ENCODE results near the gene DGKQ. TPM values are rescaled to one million over a fixed set of nuclear protein-coding genes. Genes with fewer than 3 reads are reported as not detected.
A peak's percentile ranks its signal among the peaks of the same experiment; 100 is the strongest.

The DGKQ gene
- total and polyA plus RNA-seq, 2 of the 13 experiments (the other 11 are each of a cell fraction or from before 2014, with no cell fraction given), result 4.5 to 7.2 TPM

- ChIA-PET CTCF (ENCODE audit: low intra/inter-chr PET ratio, low total read pairs) (no interaction called here), POLR2A (interaction anchor here (1.1 to 2.5 kb wide), 12 partner anchors 8 to 212 kb away, joined by 3 to 15 read pairs (median 4); partner anchors contain the start of genes GAK and TMEM175)
- no peaks in the 10 kb centered on the region for H3K9me3 ChIP-seq (ENCODE audit: low read length)
- WGBS (ENCODE audit: low lambda C conversion rate), result 0% methylated on average over 4 of the region's 25 CpGs
- no peaks in the 10 kb centered on the region for H4K20me1 ChIP-seq (ENCODE audit: insufficient read depth, low read length)
- peaks cover 56% of the 10 kb centered on the region for H3K4me1 ChIP-seq (ENCODE audit: insufficient read depth, low read length)
- peak; percentile 99 for FAIRE-seq
- H3K4me3 ChIP-seq (replicated peaks in 1 of 3; ENCODE audit: insufficient read depth in 1 of 3, low read depth in 2 of 3, low read length in 3 of 3), result peak overlapping the region; percentile 61 to 85 (median 77)
- H2AFZ ChIP-seq (ENCODE audit: low read length), result no peak overlapping the region
- ATAC-seq, result peak; percentile 81
- DNase-seq (ENCODE audit: low spot score), result peak; percentile 98
- H3K36me3 ChIP-seq (replicated peaks in 1 of 2; ENCODE audit: control insufficient read depth in 1 of 2, insufficient read depth in 2 of 2, low read length in 2 of 2), result peaks cover 9 to 15% of the 10 kb centered on the region in 2 experiments; a peak in 4 of 5 replicates
- in situ Hi-C loops (cut with HindIII; ENCODE audit: extremely low pct_ligation_motif_present, low pct_unique_long_range_greater_than_20kb) (no loop called here), intact Hi-C loops (cut with micrococcal nuclease; ENCODE audit: unreplicated experiment) (loop anchor here (2.0 kb wide), 2 partner anchors 16 to 20 kb away; partner anchors contain the start of gene DGKQ)
- peaks cover 16% of the 10 kb centered on the region for H3K79me2 ChIP-seq (ENCODE audit: insufficient read depth, low read length)
- H3K9ac ChIP-seq (ENCODE audit: insufficient read depth, low read depth, low read length), result peak overlapping the region; percentile 96
- peaks cover 0 to under 1% of the 10 kb centered on the region in 2 experiments; a peak in 2 of 5 replicates for H3K27me3 ChIP-seq (ENCODE audit: control insufficient read depth in 1 of 2, insufficient read depth in 2 of 2, low read length in 2 of 2)
- TSS peak; percentile 60 for BruUV-seq (replicated peaks)
- peak overlapping the region; percentile 99 for H3K4me2 ChIP-seq (ENCODE audit: low read depth, low read length)
- H3K27ac ChIP-seq (ENCODE audit: extremely low read length, insufficient read depth, low read length), result peak overlapping the region; percentile 99
- TF ChIP-seq RXRA (CRISPR knock-in tag; IDR thresholded peaks at IDR 0.05) (peak; percentile 89), FOXP4 (CRISPR knock-in tag; IDR thresholded peaks at IDR 0.05) (peak; percentile 88), DNMT3B (CRISPR knock-in tag; conservative IDR thresholded peaks at IDR 0.05) (no peak), SAP130 (CRISPR knock-in tag; IDR thresholded peaks at IDR 0.05; ENCODE audit: low read depth) (peak; percentile 99), BHLHE40 (IDR thresholded peaks at IDR 0.05; ENCODE audit: low read length) (peak; percentile 97), ZNF652 (CRISPR knock-in tag; IDR thresholded peaks at IDR 0.05; ENCODE audit: borderline replicate concordance, low read depth) (peak; percentile 38; the same call in 1 of the 2 replicates), SP5 (CRISPR knock-in tag; IDR thresholded peaks at IDR 0.05; ENCODE audit: borderline replicate concordance, low read depth) (peak; percentile 98), SNRNP70 (IDR thresholded peaks at IDR 0.05; ENCODE audit: low read depth, low read length) (no peak), EP300 (IDR thresholded peaks at IDR 0.05; ENCODE audit: low read depth in 2 of 2, low read length in 2 of 2) (peak; percentile 63 to 75; a peak in 3 of 4 replicates), EP300 (CRISPR knock-in tag; IDR thresholded peaks at IDR 0.05; ENCODE audit: borderline replicate concordance) (peak; percentile 80; the same call in 1 of the 2 replicates), ELF4 (CRISPR knock-in tag; IDR thresholded peaks at IDR 0.05; ENCODE audit: borderline replicate concordance) (0 out of 2 replicates have a peak, but pooled peaks have one; percentile 28), DRAP1 (CRISPR knock-in tag; IDR thresholded peaks at IDR 0.05) (peak; percentile 95)
- TF ChIP-seq, protein P1, sequence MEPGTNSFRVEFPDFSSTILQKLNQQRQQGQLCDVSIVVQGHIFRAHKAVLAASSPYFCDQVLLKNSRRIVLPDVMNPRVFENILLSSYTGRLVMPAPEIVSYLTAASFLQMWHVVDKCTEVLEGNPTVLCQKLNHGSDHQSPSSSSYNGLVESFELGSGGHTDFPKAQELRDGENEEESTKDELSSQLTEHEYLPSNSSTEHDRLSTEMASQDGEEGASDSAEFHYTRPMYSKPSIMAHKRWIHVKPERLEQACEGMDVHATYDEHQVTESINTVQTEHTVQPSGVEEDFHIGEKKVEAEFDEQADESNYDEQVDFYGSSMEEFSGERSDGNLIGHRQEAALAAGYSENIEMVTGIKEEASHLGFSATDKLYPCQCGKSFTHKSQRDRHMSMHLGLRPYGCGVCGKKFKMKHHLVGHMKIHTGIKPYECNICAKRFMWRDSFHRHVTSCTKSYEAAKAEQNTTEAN (CRISPR knock-in tag; conservative IDR thresholded peaks at IDR 0.05), result peak; percentile 75; the same call in 1 of the 2 replicates
- TF ChIP-seq, protein P2, sequence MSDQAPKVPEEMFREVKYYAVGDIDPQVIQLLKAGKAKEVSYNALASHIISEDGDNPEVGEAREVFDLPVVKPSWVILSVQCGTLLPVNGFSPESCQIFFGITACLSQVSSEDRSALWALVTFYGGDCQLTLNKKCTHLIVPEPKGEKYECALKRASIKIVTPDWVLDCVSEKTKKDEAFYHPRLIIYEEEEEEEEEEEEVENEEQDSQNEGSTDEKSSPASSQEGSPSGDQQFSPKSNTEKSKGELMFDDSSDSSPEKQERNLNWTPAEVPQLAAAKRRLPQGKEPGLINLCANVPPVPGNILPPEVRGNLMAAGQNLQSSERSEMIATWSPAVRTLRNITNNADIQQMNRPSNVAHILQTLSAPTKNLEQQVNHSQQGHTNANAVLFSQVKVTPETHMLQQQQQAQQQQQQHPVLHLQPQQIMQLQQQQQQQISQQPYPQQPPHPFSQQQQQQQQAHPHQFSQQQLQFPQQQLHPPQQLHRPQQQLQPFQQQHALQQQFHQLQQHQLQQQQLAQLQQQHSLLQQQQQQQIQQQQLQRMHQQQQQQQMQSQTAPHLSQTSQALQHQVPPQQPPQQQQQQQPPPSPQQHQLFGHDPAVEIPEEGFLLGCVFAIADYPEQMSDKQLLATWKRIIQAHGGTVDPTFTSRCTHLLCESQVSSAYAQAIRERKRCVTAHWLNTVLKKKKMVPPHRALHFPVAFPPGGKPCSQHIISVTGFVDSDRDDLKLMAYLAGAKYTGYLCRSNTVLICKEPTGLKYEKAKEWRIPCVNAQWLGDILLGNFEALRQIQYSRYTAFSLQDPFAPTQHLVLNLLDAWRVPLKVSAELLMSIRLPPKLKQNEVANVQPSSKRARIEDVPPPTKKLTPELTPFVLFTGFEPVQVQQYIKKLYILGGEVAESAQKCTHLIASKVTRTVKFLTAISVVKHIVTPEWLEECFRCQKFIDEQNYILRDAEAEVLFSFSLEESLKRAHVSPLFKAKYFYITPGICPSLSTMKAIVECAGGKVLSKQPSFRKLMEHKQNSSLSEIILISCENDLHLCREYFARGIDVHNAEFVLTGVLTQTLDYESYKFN (CRISPR knock-in tag; conservative IDR thresholded peaks at IDR 0.05), result peak; percentile 92
These were observed 19.1 kb upstream of the DGKQ start for GRCh38 chr4:992297-993110.
